ENCODE results near the gene KRTAP2-1.

DNA sequence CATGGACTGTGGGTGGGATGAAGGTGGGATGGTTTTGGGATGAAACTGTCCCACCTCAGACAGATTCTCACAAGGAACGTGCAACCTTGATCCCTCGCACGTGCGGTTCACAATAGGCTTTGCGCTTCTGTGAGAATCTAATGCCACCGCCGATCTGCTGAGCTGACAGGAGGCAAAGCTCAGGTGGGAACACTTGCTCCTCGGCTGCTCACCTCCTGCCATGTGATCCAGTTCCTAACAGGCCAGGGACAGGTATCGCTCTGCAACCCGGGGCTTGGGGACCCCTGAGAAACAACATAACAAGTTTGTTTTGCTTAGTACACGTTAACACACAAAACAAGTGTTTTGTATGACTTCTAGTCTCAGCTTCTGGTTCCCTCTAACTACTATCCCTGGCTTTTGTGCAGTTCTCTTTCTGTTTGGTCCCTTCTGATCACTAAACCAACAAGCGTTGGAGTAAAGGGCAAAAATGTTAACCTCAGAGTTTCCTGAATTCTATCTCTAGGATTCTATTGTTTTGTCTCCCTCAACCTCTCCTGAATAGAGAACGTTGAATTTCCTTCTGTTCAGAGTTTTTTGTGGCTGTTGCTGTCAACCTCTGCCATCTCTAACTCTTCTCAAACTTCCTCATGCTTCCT lies 30.4 kb downstream of the KRTAP2-1 start:
- TF ChIP-seq EP300 (IDR thresholded peaks at IDR 0.05) (no peak), POLR2AphosphoS5 (IDR thresholded peaks at IDR 0.05) (no peak)
